Adrenal gland (tissue), 5 donors: ENCODE data around the gene SRRM2.

Experiments used
- POLR2A ChIP-seq, 2 donors: fragments of 450-650 bp; IDR thresholded peaks; one replicate each; pipeline ENCODE4 v1.6.1; 2017; ENCODE audit warnings: antibody characterized with exemption in 2 of 2, mild to moderate bottlenecking in 2 of 2, moderate library complexity in 1 of 2
- TF ChIP-seq, protein P1 (sequence below), 6 experiments: fragments of 450-650 bp in 4 of 6; fragments of 200-600 bp in 2 of 6; sonication (generic) in 1 of 6; IDR thresholded peaks; 1 replicate in 5 of 6; 2 replicates in 1 of 6; pipeline versions ENCODE4 v1.5.1 to v1.8.0; 2016 to 2021; ENCODE audit warnings: antibody characterized with exemption in 6 of 6, mild to moderate bottlenecking in 2 of 6, moderate library complexity in 1 of 6
- donor health status: DM: no; HTN: no; CAD: no.

DNA sequence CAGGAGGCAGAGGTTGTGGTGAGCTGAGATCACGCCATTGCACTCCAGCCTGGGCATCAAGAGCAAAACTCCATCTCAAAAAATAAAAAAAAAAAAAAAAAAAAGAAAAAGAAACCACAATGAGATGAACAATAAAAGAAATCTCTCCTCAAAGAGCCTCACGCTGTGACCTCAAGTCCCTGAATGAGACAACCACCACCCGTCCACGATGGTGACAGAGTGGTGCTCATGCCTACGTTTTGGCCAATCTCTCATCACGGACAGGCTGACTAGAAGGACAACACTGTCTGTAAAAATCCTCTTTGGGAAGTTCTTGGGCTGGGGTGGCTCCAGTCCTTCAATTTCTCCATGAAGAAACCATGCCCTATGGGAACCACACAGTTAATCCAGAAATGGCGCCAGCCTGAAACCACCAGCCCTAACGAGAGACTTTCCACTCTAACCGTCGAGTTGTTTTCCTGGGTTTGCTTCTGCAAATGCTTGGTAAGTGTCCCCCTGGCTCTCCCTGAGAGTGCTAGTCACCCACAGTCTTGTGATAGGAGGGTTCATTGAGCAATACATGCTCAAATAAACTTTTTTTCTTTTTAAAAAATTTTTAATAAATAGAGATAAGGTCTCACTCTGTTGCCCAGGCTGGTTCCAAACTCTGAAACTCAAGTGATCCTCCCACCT, 17.5 kb upstream of the SRRM2 start:
- TF ChIP-seq, protein P1, sequence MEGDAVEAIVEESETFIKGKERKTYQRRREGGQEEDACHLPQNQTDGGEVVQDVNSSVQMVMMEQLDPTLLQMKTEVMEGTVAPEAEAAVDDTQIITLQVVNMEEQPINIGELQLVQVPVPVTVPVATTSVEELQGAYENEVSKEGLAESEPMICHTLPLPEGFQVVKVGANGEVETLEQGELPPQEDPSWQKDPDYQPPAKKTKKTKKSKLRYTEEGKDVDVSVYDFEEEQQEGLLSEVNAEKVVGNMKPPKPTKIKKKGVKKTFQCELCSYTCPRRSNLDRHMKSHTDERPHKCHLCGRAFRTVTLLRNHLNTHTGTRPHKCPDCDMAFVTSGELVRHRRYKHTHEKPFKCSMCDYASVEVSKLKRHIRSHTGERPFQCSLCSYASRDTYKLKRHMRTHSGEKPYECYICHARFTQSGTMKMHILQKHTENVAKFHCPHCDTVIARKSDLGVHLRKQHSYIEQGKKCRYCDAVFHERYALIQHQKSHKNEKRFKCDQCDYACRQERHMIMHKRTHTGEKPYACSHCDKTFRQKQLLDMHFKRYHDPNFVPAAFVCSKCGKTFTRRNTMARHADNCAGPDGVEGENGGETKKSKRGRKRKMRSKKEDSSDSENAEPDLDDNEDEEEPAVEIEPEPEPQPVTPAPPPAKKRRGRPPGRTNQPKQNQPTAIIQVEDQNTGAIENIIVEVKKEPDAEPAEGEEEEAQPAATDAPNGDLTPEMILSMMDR (IDR thresholded peaks at IDR 0.05) = no peak
- no peak for TF ChIP-seq POLR2A (IDR thresholded peaks at IDR 0.05)
